Fibroblast of peridontal ligament (primary cell): ENCODE data around the gene FAM177B.
"Not testable (repeated sequence)": the region's sequence is repeated elsewhere in the genome, so short reads cannot be mapped to it uniquely, and the experiment has no call there.

Experiments used
- DNase-seq: peaks from one replicate; pipeline ENCODE4 v3.0.0-alpha.2; 2010; ENCODE audit errors: extremely low read depth

FAM177B gene

DNA sequence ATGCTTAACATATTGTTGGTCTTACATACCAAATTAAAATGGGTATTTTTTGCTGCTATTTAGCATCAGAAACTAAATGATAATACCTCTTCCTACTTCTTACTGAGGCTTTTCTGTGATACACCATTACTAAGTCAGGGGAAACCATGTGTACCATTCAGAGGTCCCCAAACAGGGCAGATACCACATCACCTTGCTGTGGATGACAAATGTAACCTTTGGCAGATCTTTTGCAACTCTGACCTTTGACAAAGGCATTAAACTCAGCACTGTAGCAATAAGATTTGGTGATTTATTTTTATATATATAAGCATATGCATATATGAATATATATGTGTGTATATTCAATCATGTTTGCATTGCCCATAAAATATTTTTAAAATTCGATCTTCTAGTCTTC is 2.9 kb downstream of the FAM177B start:
- DNase-seq, result no peak

- not testable (repeated sequence) for DNase-seq
These were observed 4.8 kb downstream of the FAM177B start for GRCh38 chr1:222741630-222742457.

- no peak for DNase-seq
These were observed 12.9 kb downstream of the FAM177B start for GRCh38 chr1:222749927-222750326.

GRCh38 chr1:222750651-222751050 is 13.6 kb downstream of the FAM177B start:
- no peak for DNase-seq

- no peak for DNase-seq
These were observed 14.3 kb downstream of the FAM177B start for GRCh38 chr1:222751255-222751654.

- peak; percentile 99 for DNase-seq
These were observed 17.6 kb downstream of the FAM177B start for GRCh38 chr1:222754366-222755139.

DNA sequence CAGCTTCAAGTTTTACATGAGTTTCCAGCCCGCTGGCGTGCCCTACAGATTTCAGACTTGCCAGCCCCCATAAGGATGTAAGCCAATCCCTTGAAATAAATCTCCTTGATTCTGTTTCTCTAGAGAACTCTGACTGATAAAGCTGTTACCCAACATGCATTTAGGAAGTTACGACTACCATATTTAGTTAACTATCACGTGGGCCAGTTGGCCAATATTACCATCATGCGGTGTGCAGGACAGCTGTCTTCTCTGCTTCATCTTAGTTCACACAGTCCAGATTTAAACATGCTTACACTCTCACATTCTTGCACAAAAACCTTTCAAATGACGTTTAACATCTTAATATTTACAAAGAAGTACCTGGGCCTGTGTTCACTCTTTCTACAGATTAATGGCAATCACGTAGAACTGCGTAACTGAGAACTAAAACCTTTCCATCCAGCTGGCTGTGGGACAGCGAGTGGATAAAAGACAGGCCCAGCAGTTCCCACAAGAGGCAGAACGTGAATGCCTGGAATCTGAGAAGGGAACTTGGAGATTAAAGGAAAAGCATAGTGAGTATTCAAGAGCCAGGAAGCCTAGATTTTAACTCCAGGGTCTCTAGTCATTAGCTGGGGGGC is 20.8 kb downstream of the FAM177B start:
- DNase-seq, result peak; percentile 14

DNA sequence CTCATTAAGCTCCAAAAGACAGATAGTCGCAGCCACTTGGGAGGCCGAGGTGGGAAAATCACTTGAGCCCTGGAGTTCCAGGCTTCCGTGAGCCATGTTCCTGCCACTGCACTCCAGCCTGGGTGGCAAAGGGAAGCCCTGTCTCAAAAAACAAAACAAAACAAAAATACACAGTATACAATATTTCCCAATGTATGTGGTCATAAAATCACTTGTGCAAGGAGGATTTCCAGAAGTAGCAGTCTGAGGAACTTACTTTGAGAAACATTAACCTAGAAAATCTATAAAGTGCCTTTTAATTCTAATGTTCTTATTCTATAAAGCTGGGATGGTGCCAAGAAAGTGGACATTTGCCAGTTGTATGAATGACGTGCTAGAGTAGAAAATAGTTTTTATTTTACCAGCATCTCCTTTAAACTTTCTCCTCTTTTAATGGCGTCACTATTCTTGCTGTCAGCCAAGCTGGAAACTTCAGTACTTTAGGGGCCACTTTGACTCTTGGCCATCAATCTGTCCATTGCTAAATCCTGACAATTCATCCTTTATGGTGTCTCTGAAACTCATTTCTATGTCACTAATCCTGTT is 22.5 kb downstream of the FAM177B start:
- DNase-seq, result no peak

- DNase-seq, result no peak
These were observed 24.1 kb downstream of the FAM177B start for GRCh38 chr1:222761083-222761482.

DNA sequence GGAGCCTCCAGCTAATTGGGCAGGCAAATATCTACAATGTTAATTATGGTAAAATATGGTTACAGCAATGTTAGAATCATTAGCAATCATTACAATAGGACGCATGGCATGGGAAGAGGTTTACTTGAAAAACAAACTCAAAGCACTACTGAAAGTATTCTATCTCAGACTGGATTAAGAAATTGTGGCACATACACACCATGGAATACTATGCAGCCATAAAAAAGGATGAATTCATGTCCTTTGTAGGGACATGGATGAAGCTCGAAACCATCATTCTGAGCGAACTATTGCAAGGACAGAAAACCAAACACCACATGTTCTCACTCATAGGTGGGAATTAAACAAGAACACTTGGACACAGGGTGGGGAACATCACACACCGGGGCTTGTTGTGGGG is 25.2 kb downstream of the FAM177B start:
- not testable (repeated sequence) for DNase-seq

DNA sequence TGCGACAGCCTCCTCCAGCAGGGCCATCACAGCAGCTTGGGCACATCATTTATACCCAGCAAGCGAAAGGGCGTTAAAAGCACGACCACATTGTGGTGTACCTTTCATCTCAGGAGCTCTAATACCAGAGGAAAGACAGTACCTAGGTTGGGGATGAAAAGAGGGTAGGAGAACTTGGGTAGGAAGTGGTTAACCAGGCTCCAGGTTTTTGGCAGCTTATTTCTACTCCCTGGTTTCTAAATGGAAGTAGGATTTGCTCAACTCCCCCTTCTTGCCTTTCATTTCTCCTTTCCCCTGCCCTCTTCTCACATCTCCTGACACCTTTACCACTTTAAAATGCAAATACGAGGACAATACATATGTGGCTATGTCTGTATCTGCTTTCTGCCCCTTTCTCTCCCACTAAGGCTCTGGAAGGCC is 30.2 kb downstream of the FAM177B start:
- DNase-seq, result no peak

GRCh38 chr1:222768592-222768991 is 31.6 kb downstream of the FAM177B start:
- no peak for DNase-seq

- no peak for DNase-seq
These were observed 32.2 kb downstream of the FAM177B start for GRCh38 chr1:222769181-222769580.

DNA sequence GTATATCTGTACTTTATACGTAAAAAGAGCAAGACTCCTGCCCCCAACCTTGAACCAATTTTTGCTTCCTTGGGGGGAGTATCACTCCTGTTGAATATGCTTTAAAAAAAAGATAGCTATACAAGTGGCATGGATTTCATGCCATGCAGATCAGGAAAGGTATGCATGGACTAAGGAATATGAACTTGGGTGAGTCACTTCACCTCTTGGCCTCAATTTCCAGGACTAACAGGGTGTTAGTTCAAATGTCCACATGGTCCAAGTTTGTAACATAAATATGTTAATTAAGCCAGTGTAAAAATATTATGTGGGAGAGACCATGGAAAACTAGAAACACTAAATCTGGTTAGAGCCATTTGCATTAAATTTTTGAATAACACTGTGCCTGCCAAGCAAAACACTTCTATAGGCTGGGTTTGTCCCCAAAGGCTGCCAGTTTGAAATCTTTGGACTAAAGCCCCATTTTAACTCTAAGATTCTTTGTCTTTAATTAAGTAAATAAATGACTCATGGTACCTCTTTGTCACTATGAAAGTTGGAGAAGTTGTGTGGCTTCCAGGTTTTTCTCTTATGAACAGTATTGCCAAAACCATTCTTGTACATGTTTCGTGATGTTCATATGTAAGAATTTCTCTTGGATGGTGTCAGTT is 33.1 kb downstream of the FAM177B start:
- DNase-seq, result peak; percentile 40

DNA sequence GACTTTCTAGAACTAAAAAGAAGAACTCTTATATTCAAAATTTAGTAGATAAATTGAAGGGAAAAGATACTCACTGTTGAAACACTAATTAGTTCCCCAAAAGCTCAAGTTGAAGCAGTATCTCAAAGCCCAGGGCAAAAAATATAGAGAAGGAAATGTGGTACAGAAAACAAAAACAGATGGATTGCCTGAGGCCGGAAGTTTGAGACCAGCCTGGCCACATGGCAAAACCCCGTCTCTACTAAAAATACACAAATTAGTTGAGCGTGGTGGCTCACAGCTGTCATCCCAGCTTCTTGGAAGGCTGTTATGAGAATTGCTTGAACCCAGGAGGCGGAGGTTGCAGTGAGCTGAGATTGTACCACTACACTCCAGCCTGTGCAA is 36.0 kb downstream of the FAM177B start:
- DNase-seq, result peak; percentile 31

DNA sequence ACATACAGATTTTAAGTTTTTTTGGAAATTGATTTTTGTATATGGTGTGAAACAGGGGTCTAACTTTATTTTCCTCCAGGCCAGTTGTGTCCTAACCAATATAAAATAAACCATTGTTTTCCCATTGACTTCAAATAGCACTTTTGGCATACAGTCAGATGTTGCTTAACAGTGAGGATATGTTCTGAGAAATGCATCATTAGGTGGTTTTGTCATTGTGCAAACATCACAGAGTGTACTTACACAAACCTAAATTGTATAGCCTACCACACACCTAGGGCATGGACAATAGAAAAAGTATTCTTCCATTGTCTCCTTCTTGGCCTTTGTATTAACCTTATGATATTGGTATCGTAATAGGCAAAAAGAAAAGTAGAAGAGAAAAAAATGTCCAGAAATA is 40.5 kb downstream of the FAM177B start:
- DNase-seq, result peak; percentile 57

DNA sequence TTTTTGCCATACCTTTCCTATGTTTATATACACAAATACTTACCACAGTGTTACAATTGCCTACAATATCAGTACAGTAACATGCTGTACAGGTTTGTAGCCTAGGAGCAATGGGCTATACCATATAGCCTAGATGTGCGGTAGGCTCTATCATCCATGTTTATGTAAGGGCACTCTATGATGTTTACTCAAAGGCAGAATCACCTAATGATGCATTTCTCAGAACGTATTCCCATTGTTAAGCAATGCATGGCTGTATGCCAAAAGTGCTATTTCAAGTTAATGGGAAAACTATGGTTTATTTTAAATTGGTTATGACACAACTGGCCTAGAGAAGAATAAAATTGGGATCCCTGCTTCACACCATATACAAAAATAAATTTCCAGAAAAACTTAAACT is 41.0 kb downstream of the FAM177B start:
- DNase-seq, result peak; percentile 38

- DNase-seq, result no peak
These were observed 44.2 kb downstream of the FAM177B start for GRCh38 chr1:222781251-222781650.

GRCh38 chr1:222783051-222783450 is 46.0 kb downstream of the FAM177B start:
- no peak for DNase-seq

DNA sequence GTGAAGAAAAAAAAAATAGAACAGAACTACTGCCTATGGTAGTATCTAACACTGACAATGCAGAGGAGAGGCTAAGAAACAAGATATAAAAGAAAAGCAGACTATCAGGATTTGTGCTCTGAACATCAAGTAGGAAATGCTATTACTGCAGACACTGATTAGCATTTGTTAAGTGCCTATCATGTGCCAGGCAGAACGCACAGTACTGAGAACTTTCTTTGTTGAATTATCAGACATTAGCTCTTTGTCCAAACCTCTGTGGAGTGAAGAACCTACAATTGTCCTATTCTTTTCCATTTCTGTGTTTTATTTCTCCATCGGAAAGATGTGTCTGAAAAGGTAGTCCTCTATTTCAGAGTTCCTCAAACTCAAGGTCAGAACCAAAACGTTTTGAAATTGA is 47.4 kb downstream of the FAM177B start:
- no peak for DNase-seq

GRCh38 chr1:222784916-222785315 is 47.9 kb downstream of the FAM177B start:
- DNase-seq, result no peak

- DNase-seq, result no peak
These were observed 48.5 kb downstream of the FAM177B start for GRCh38 chr1:222785529-222785928.
